SU-DHL-6 (cell line): ENCODE measurements around the gene TRMT44.
"Not testable (repeated sequence)": the region's sequence is repeated elsewhere in the genome, so short reads cannot be mapped to it uniquely, and the experiment has no call there.

Experiments
- CTCF ChIP-seq: fragments of 200-600 bp; sonication (generic); IDR thresholded peaks from one replicate; pipeline ENCODE4 v1.5.1; 2017; ENCODE audit warnings: antibody characterized with exemption, mild to moderate bottlenecking, low read length, moderate library complexity; ENCODE audit not compliant: insufficient read depth, poor library complexity, severe bottlenecking
- EZH2phosphoT487 ChIP-seq: fragments of 200-600 bp; sonication (generic), shearing (Covaris generic); conservative IDR thresholded peaks from 2 replicates; pipeline ENCODE4 v1.6.1; 2018; ENCODE audit warnings: mild to moderate bottlenecking, antibody characterized with exemption, low read length, moderate library complexity, mixed read lengths

- TF ChIP-seq CTCF, EZH2phosphoT487: not testable (repeated sequence)
Measured at GRCh38 chr4:8486643-8487042, 46.1 kb downstream of the TRMT44 start.
